GM10248 (cell line): ENCODE data around the gene NGFR.
A peak's percentile ranks its signal among the peaks of the same experiment; 100 is the strongest.

Experiments
- CTCF ChIA-PET: fragments of 300-600 bp; sonication (Branson Sonifier 250); formaldehyde crosslinking; extraction: SDS; loops from one replicate; lab custom pipeline; 2021; ENCODE audit warnings: antibody characterized with exemption; lab: Yijun Ruan, JAX
- POLR2A ChIA-PET: fragments of 350-650 bp; sonication (Branson Sonifier 250); formaldehyde crosslinking; extraction: SDS; loops from one replicate; lab custom pipeline; 2020; ENCODE audit warnings: antibody characterized with exemption; lab: Yijun Ruan, JAX
- DNase-seq: peaks from one replicate; pipeline ENCODE4 v3.0.0; 2012; ENCODE audit errors: extremely low spot score
- CTCF ChIP-seq: IDR thresholded peaks from 2 replicates; pipeline ENCODE4 v1.5.1; 2012; ENCODE audit warnings: mild to moderate bottlenecking, low read depth; ENCODE audit errors: extremely low read depth, missing control alignments, control extremely low read depth

Gene NGFR

GRCh38 chr17:49557312-49558024 lies 62.4 kb downstream of the NGFR start:
- CTCF ChIA-PET: interaction anchor here (0.6 to 10.7 kb wide), 77 partner anchors 8 to 551 kb away, joined by 3 to 220 read pairs (median 4); partner anchors contain the start of genes FAM117A, NGFR, NXPH3 and PHB1
- POLR2A ChIA-PET: interaction anchor here (0.6 kb wide), 1 partner anchor 133 kb away, joined by 3 read pairs; no protein-coding TSS in a partner anchor
- peak; percentile 66 for TF ChIP-seq CTCF
- peak; percentile 64 for DNase-seq
